H1 (cell line): ENCODE measurements around the gene CCNT2. TPM values are rescaled to one million over a fixed set of nuclear protein-coding genes. Genes with fewer than 3 reads are reported as not detected.

Source experiments
- CTCF ChIA-PET: fragments of 300-600 bp; sonication (Branson Sonifier 250); formaldehyde crosslinking; loops from one replicate; lab custom pipeline; 2021; ENCODE audit not compliant: partially characterized antibody; lab: Charles Lee
- POLR2A ChIA-PET: fragments of 300-600 bp; sonication (Branson Sonifier 250); formaldehyde crosslinking; loops from one replicate; lab custom pipeline; 2021; ENCODE audit warnings: inconsistent platforms; ENCODE audit not compliant: partially characterized antibody; lab: Charles Lee
- DNase-seq, 2 experiments: peaks; one replicate each; pipeline versions ENCODE4 v3.0.0 to v3.0.0-alpha.2; 2010 to 2022; ENCODE audit warnings: low spot score in 2 of 2, low read depth in 1 of 2, mixed read lengths in 1 of 2
- FAIRE-seq: peaks from 2 replicates; lab custom pipeline; 2011; peaks lifted over from hg19 to GRCh38; lab: Jason Lieb, UNC
- H2AFZ ChIP-seq: 2 replicates; pipeline ENCODE4 v1.8.1; 2012; ENCODE audit warnings: low read length, inconsistent platforms
- H2AK5ac ChIP-seq: 2 replicates; pipeline ENCODE4 v1.6.1; 2013; ENCODE audit warnings: low read depth, low read length
- H2BK120ac ChIP-seq: replicated peaks from 2 replicates; pipeline ENCODE3; 2013; ENCODE audit warnings: low read depth, low read length, inconsistent platforms
- H2BK12ac ChIP-seq: 2 replicates; pipeline ENCODE4 v1.6.1; 2013; ENCODE audit warnings: low read depth, low read length
- H2BK15ac ChIP-seq: 2 replicates; pipeline ENCODE4 v1.6.1; 2013; ENCODE audit warnings: low read length
- H2BK20ac ChIP-seq: 2 replicates; pipeline ENCODE4 v1.6.1; 2013; ENCODE audit warnings: low read length
- H2BK5ac ChIP-seq: 2 replicates; pipeline ENCODE4 v1.6.1; 2013; ENCODE audit warnings: low read depth, low read length
- H3K14ac ChIP-seq: 2 replicates; pipeline ENCODE4 v1.6.1; 2013; ENCODE audit warnings: inconsistent platforms; ENCODE audit not compliant: insufficient read length
- H3K18ac ChIP-seq: 2 replicates; pipeline ENCODE4 v1.6.1; 2013; ENCODE audit warnings: low read length; ENCODE audit errors: extremely low read depth
- H3K23ac ChIP-seq: 2 replicates; pipeline ENCODE4 v1.6.1; 2013; ENCODE audit warnings: inconsistent platforms; ENCODE audit not compliant: insufficient read length
- H3K23me2 ChIP-seq: 2 replicates; pipeline ENCODE4 v1.6.1; 2013; ENCODE audit warnings: low read depth, low read length
- H3K27ac ChIP-seq: 2 replicates; pipeline ENCODE4 v1.6.1; 2011; ENCODE audit warnings: low read depth, low read length, inconsistent platforms
- H3K27me3 ChIP-seq, 4 experiments: replicated peaks in 1 of 4; 1 replicate in 1 of 4; 2 replicates in 3 of 4; pipeline versions ENCODE4 v1.6.1 to v1.8.1; 2011 to 2013; ENCODE audit warnings: low read length in 3 of 4, mild to moderate bottlenecking in 3 of 4, inconsistent platforms in 2 of 4, mixed read lengths in 2 of 4, moderate library complexity in 1 of 4; ENCODE audit not compliant: control insufficient read depth in 3 of 4, insufficient read depth in 3 of 4; ENCODE audit errors: extremely low read depth in 1 of 4
- H3K36me3 ChIP-seq, 4 experiments: 2 replicates each; pipeline versions ENCODE4 v1.6.1 to v1.8.1; 2011 to 2013; ENCODE audit warnings: mild to moderate bottlenecking in 4 of 4, low read length in 3 of 4, moderate library complexity in 2 of 4, control low read depth in 1 of 4, inconsistent platforms in 1 of 4; ENCODE audit not compliant: insufficient read depth in 4 of 4, control insufficient read depth in 2 of 4
- H3K4ac ChIP-seq: replicated peaks from 2 replicates; pipeline ENCODE3; 2013; ENCODE audit warnings: low read length, low read depth, mixed read lengths, inconsistent platforms; ENCODE audit not compliant: insufficient read length
- H3K4me1 ChIP-seq, 4 experiments: replicated peaks in 1 of 4; 1 replicate in 1 of 4; 2 replicates in 3 of 4; pipeline versions ENCODE4 v1.6.1 to v1.8.1; 2011 to 2013; ENCODE audit warnings: low read length in 3 of 4, inconsistent platforms in 2 of 4, mixed read lengths in 1 of 4; ENCODE audit not compliant: insufficient read depth in 4 of 4, control insufficient read depth in 3 of 4
- H3K4me2 ChIP-seq, 2 experiments: 2 replicates each; pipeline versions ENCODE4 v1.6.1 to v1.8.1; 2011 to 2013; ENCODE audit warnings: low read depth in 2 of 2, low read length in 2 of 2, control low read depth in 1 of 2, inconsistent platforms in 1 of 2, mild to moderate bottlenecking in 1 of 2; ENCODE audit not compliant: insufficient read depth in 1 of 2
- H3K4me3 ChIP-seq, 4 experiments: fragments of 200-600, 300-600 bp in 1 of 4; sonication (generic), shearing (Covaris generic), sonication (Bioruptor Twin) in 1 of 4; 2 replicates each; pipeline versions ENCODE4 v1.5.1 to v1.8.1; 2011 to 2016; ENCODE audit warnings: low read length in 4 of 4, low read depth in 3 of 4, control low read depth in 2 of 4, inconsistent platforms in 2 of 4, mild to moderate bottlenecking in 2 of 4, mixed read lengths in 1 of 4, moderate library complexity in 1 of 4; ENCODE audit not compliant: insufficient read depth in 2 of 4; ENCODE audit errors: extremely low read depth in 1 of 4
- H3K56ac ChIP-seq: replicated peaks from 2 replicates; pipeline ENCODE3; 2013; ENCODE audit warnings: low read depth, mild to moderate bottlenecking, mixed read lengths, low read length, inconsistent platforms; ENCODE audit not compliant: insufficient read length
- H3K79me1 ChIP-seq: 2 replicates; pipeline ENCODE4 v1.6.1; 2013; ENCODE audit warnings: low read depth, low read length, control low read depth
- H3K79me2 ChIP-seq, 2 experiments: 2 replicates each; pipeline versions ENCODE4 v1.6.1 to v1.8.1; 2012 to 2013; ENCODE audit warnings: low read length in 2 of 2, mild to moderate bottlenecking in 2 of 2, inconsistent platforms in 1 of 2; ENCODE audit not compliant: insufficient read depth in 2 of 2, control insufficient read depth in 1 of 2
- H3K9ac ChIP-seq, 4 experiments: replicated peaks in 1 of 4; 1 replicate in 1 of 4; 2 replicates in 3 of 4; pipeline versions ENCODE4 v1.6.1 to v1.8.1; 2011 to 2013; ENCODE audit warnings: low read depth in 3 of 4, low read length in 3 of 4, control low read depth in 2 of 4, mild to moderate bottlenecking in 2 of 4, moderate library complexity in 2 of 4, inconsistent platforms in 1 of 4; ENCODE audit errors: extremely low read depth in 1 of 4
- H3K9me3 ChIP-seq, 2 experiments: 2 replicates each; pipeline versions ENCODE4 v1.6.1 to v1.8.1; 2012 to 2013; ENCODE audit warnings: mild to moderate bottlenecking in 2 of 2, moderate library complexity in 2 of 2, control low read depth in 1 of 2, inconsistent platforms in 1 of 2, low read depth in 1 of 2, low read length in 1 of 2, mixed read lengths in 1 of 2; ENCODE audit not compliant: insufficient read depth in 2 of 2
- H4K20me1 ChIP-seq, 2 experiments: replicated peaks in 1 of 2; 2 replicates each; pipeline versions ENCODE3 to v1.8.1; 2011 to 2013; ENCODE audit warnings: inconsistent platforms in 2 of 2, low read length in 2 of 2, mild to moderate bottlenecking in 1 of 2; ENCODE audit not compliant: insufficient read depth in 2 of 2, control insufficient read depth in 1 of 2
- H4K5ac ChIP-seq: 2 replicates; pipeline ENCODE4 v1.6.1; 2013; ENCODE audit warnings: low read length, low read depth, mixed read lengths, inconsistent platforms; ENCODE audit not compliant: insufficient read length
- H4K8ac ChIP-seq: 2 replicates; pipeline ENCODE4 v1.8.0; 2013; ENCODE audit warnings: mild to moderate bottlenecking, moderate library complexity, low read length, inconsistent platforms; ENCODE audit not compliant: insufficient read depth; ENCODE audit errors: extremely low read depth
- H4K91ac ChIP-seq: replicated peaks from 2 replicates; pipeline ENCODE3; 2013; ENCODE audit warnings: low read length, mixed read lengths, inconsistent platforms; ENCODE audit not compliant: insufficient read length
- CREB1 ChIP-seq: IDR thresholded peaks from 2 replicates; pipeline ENCODE4 v1.6.1; 2012; ENCODE audit warnings: inconsistent platforms
- CTCF ChIP-seq, 3 experiments: IDR thresholded peaks; 1 replicate in 2 of 3; 2 replicates in 1 of 3; pipeline versions ENCODE4 v1.5.1 to v1.6.1; 2011; ENCODE audit warnings: low read length in 3 of 3, mild to moderate bottlenecking in 3 of 3, inconsistent platforms in 2 of 3, low read depth in 1 of 3, moderate library complexity in 1 of 3; ENCODE audit not compliant: insufficient read depth in 1 of 3; ENCODE audit errors: control extremely low read depth in 1 of 3
- EP300 ChIP-seq, 2 experiments: IDR thresholded peaks; 1 replicate in 1 of 2; 2 replicates in 1 of 2; pipeline ENCODE4 v1.6.1; 2011 to 2012; ENCODE audit warnings: low read depth in 2 of 2, low read length in 2 of 2, mild to moderate bottlenecking in 2 of 2, borderline replicate concordance in 1 of 2, inconsistent platforms in 1 of 2, moderate library complexity in 1 of 2
- POLR2A ChIP-seq, 2 experiments: IDR thresholded peaks; 1 replicate in 1 of 2; 2 replicates in 1 of 2; pipeline ENCODE4 v1.6.1; 2011; ENCODE audit warnings: low read depth in 2 of 2, low read length in 2 of 2, mild to moderate bottlenecking in 2 of 2; ENCODE audit errors: control extremely low read depth in 1 of 2
- RAD21 ChIP-seq, 2 experiments: IDR thresholded peaks in 1 of 2; conservative IDR thresholded peaks in 1 of 2; 2 replicates each; pipeline ENCODE4 v1.6.1; 2011; ENCODE audit warnings: low read depth in 2 of 2, low read length in 2 of 2, improper control_type of control experiment in 1 of 2, inconsistent platforms in 1 of 2, mild to moderate bottlenecking in 1 of 2, moderate library complexity in 1 of 2
- RBBP5 ChIP-seq: IDR thresholded peaks from 2 replicates; pipeline ENCODE4 v1.7.1; 2012; ENCODE audit warnings: low read depth, mild to moderate bottlenecking, inconsistent platforms, low read length, moderate library complexity, borderline replicate concordance
- RXRA ChIP-seq: IDR thresholded peaks from 2 replicates; pipeline ENCODE4 v1.6.1; 2011; ENCODE audit warnings: low read depth, mild to moderate bottlenecking, low read length, moderate library complexity; ENCODE audit not compliant: insufficient read depth
- SAP30 ChIP-seq: fragments of 300-600 bp; sonication (generic); IDR thresholded peaks from 2 replicates; pipeline ENCODE4 v1.7.1; 2012; ENCODE audit warnings: low read length, moderate library complexity, mild to moderate bottlenecking, inconsistent platforms; ENCODE audit not compliant: insufficient read depth, insufficient replicate concordance
- SP4 ChIP-seq: IDR thresholded peaks from 2 replicates; pipeline ENCODE4 v1.6.1; 2012; ENCODE audit warnings: low read length, inconsistent platforms
- TBP ChIP-seq: IDR thresholded peaks from 2 replicates; pipeline ENCODE4 v1.6.1; 2011; ENCODE audit warnings: low read depth, low read length, improper control_type of control experiment
- WGBS, 2 experiments: shearing (Covaris generic) in 1 of 2; methylation state at CpG; one replicate each; pipeline versions ENCODE4 v1.1.6 to v1.1.7; 2013 to 2015; ENCODE audit warnings: low lambda C conversion rate in 2 of 2, mixed read lengths in 2 of 2, inconsistent platforms in 1 of 2, low coverage in 1 of 2, missing lambda C conversion rate in 1 of 2; ENCODE audit not compliant: insufficient replicate concordance in 2 of 2, insufficient coverage in 1 of 2, insufficient read length in 1 of 2; ENCODE audit errors: extremely low coverage in 1 of 2, missing lambda C conversion rate in 1 of 2; 5-methylcytosine and 5-hydroxymethylcytosine counted together
- polyA plus RNA-seq, 7 experiments: library from polyadenylated mRNA; depleted of rRNA in 3 of 7; stranded (reverse) in 5 of 7; unstranded in 2 of 7; fragments of >200 nt in 5 of 7; fragments of 200-250 nt in 2 of 7; gene quantifications; 1 replicate in 5 of 7; 2 replicates in 1 of 7; 4 replicates in 1 of 7; pipeline versions ENCODE4 v1.2.1 to v1.2.3, GENCODE V29; 2011 to 2013; ENCODE audit warnings: missing spikeins in 2 of 7, mixed read lengths in 2 of 7
- total RNA-seq: library from RNA; stranded (reverse); fragmentation: NEBNext Ultra II Directional; extraction: Animal tissue kit (Norgen Biotek cat#: 25700); gene quantifications from 2 replicates; pipeline ENCODE4 v1.2.1, GENCODE V29; 2021

Gene CCNT2
- total and polyA plus RNA-seq, 2 of the 8 experiments (the other 6 are each of a cell fraction or from before 2014, with no cell fraction given): 13.0 to 39.7 TPM

GRCh38 chr2:134988994-134989605 is 70.5 kb downstream of the CCNT2 start:
- no peak overlapping the region for H2BK12ac ChIP-seq
- no peak overlapping the region for H3K4me3 ChIP-seq
- H3K4me2 ChIP-seq: no peak overlapping the region
- no peak overlapping the region for H2BK15ac ChIP-seq
- H2BK5ac ChIP-seq: no peak overlapping the region
- no peak overlapping the region for H3K56ac ChIP-seq
- H2BK120ac ChIP-seq: no peak overlapping the region
- no peaks in the 10 kb centered on the region for H3K79me1 ChIP-seq
- H4K8ac ChIP-seq: no peak overlapping the region
- H2AFZ ChIP-seq: no peak overlapping the region
- no peak overlapping the region for H3K27ac ChIP-seq
- DNase-seq: no peak
- H3K4me1 ChIP-seq: no peaks in the 10 kb centered on the region
- POLR2A ChIA-PET: no interaction called here
- no peak overlapping the region for H4K5ac ChIP-seq
- no peak overlapping the region for H3K18ac ChIP-seq
- H2AK5ac ChIP-seq: no peak overlapping the region
- no peak overlapping the region for H2BK20ac ChIP-seq
- no peak overlapping the region for H3K14ac ChIP-seq
- H3K79me2 ChIP-seq: no peaks in the 10 kb centered on the region
- peak; percentile 87 for FAIRE-seq
- H3K27me3 ChIP-seq: no peaks in the 10 kb centered on the region
- CTCF ChIA-PET: interaction anchor here (0.5 to 2.8 kb wide), 25 partner anchors 9 to 1393 kb away, joined by 3 to 14 read pairs (median 4); no protein-coding TSS in a partner anchor
- no peak overlapping the region for H3K23ac ChIP-seq
- no peaks in the 10 kb centered on the region for H3K9me3 ChIP-seq
- no peaks in the 10 kb centered on the region for H3K36me3 ChIP-seq
- no peak overlapping the region for H3K9ac ChIP-seq
- no peaks in the 10 kb centered on the region for H4K20me1 ChIP-seq
- no peak overlapping the region for H4K91ac ChIP-seq
- 29% methylated on average over 3 of the region's 3 CpGs; no CpG with 5 or more reads in 1 of the 2 experiments for WGBS, 2 experiments
- no peaks in the 10 kb centered on the region for H3K23me2 ChIP-seq
- H3K4ac ChIP-seq: no peak overlapping the region
- TF ChIP-seq POLR2A (IDR thresholded peaks at IDR 0.05; ENCODE audit: control extremely low read depth in 1 of 2, low read depth in 2 of 2, low read length in 2 of 2) (no peak), RBBP5 (no peak), EP300 (IDR thresholded peaks at IDR 0.05; ENCODE audit: borderline replicate concordance in 1 of 2, low read depth in 2 of 2, low read length in 2 of 2) (no peak), CREB1 (no peak), RXRA (no peak), TBP (no peak), RAD21 (IDR thresholded peaks at IDR 0.05 in 1 of 2, conservative IDR thresholded peaks at IDR 0.05 in 1 of 2; ENCODE audit: low read depth in 2 of 2, low read length in 2 of 2) (peak; percentile 59 to 61), SP4 (no peak), CTCF (IDR thresholded peaks at IDR 0.05; ENCODE audit: control extremely low read depth in 1 of 3, insufficient read depth in 1 of 3, low read depth in 1 of 3, low read length in 3 of 3) (peak in 1 of 3 experiments; percentile 46; a peak in 2 of 4 replicates), SAP30 (no peak)
